HG03571 (cell line): ENCODE results near the gene FBXO36.

Experiments used
- ATAC-seq: cut with Tn5 transposase; IDR thresholded peaks from one replicate; pipeline ENCODE4 v1.9.1; 2021; ENCODE audit not compliant: unreplicated experiment

Gene FBXO36

DNA sequence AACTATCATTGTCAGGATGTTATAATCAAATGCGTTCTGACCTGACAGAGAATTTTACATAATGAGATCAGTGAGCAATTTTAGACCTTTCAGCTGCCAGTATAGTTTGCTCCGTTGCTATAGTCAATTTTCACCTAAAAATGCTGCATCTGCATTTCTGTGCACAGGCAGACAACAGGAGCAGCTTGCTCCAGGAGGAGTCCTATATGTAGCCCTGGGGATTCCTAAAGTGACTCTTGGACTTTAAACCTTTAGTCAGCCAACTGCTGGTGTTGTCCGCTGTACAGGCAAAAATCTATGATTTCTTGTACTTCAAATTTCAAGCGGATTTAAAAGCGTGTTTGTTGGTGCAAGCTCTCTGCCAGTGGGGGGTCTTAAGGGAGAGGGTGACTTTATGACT lies 120.7 kb downstream of the FBXO36 start:
- no peak for ATAC-seq

DNA sequence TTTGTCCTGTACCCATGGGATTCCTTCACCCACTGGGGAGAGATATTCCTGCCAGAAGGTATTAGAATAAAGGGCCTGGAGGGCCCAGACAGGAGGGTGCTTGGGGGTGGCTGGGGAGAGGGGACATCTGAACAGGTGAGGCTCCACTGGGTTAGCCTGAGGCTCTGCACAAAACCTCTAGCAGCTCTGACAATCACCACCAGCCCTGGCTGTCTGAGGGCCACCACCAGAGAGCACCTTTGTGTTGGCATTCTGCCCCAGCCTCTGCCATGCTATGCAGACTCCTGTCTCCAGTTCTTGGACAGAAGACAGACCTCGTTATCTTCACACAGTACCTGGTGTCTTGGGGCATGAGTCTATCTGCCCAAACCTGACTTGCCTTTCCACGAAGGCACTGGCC lies 121.2 kb downstream of the FBXO36 start:
- ATAC-seq: no peak

DNA sequence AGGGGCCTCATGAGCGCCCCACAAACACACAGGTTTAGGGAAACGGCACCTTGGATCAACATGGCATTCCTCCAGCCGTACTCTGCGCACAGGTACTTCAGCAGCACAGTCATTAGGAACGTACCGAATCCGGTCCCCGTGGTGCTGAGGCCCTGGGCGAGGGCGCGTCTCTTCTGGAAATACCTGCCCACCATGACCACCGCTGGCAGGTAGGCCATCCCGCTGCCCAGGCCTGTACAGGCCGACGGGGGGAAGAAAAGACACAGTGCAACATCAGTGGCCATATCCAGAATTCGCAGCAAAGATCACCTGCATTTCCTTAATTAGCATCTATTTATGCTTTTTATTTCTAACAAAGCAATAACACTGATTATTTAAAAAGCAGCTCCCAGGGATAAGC lies 124.2 kb downstream of the FBXO36 start:
- ATAC-seq: no peak

DNA sequence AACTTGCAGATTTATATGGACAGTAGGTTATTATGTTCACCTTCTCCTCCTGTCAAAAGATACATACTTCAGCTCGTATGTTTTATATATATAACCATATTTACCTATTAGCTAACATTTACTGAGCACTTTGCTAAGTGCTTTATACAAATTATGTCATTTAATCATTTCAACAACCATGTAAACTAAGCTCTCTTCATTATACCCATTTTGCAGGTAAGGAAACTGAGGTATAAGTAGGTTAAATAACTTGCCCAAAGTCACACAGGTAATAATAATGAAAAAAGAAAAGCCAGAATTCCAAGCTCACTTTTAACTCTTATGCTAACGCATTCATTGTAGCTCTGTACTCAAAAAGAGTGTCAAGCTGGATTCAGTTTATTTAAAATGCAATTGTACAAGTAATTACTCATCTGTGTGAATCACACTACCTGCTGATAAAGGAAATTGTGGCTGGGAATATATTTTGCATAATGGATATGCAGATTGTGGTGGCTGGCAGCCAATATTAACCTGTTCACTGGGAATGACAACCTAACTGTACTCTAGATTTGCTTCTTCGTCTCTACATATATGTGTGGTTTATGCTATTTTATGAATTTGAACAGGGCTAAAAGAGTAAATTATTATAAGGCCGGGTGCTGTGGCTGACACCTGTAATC lies 125.8 kb downstream of the FBXO36 start:
- no peak for ATAC-seq

DNA sequence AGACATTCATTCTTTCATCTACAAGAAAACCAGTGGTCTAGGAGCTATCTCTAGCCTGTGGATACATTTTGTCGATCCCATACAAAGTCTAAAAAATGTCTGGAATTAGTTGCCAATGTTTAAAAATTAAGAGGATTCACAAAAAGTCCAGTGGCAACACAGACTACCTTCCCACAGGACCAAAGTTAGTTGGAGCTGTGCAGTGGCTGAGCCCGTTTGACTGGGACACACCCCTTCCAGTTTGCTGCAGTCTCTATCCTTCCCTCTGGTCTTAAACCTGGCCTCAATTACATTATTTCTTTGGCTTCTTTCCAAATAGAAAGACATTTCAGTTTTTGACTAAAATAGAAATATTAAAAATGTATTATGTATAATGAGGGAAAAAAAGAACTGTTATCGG lies 127.8 kb downstream of the FBXO36 start:
- ATAC-seq: no peak

DNA sequence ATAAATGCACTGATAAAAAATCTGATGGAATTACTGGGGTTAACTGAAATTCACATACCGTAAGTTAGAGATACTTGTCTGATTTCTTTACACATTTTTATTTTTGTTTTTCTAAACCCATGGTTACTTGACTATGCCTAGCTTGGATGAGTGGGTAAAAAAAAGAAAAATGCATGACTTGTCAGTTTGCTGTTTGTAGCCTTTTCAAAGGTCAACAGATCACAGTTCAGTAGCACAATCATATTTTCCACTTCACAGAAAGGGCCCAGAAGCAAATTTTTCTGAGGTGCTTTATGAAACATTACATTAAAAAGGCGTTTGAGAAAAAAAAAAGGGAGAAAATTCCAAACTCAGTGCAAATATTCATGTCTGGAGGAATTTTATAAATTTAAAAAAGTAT lies 130.0 kb downstream of the FBXO36 start:
- no peak for ATAC-seq

DNA sequence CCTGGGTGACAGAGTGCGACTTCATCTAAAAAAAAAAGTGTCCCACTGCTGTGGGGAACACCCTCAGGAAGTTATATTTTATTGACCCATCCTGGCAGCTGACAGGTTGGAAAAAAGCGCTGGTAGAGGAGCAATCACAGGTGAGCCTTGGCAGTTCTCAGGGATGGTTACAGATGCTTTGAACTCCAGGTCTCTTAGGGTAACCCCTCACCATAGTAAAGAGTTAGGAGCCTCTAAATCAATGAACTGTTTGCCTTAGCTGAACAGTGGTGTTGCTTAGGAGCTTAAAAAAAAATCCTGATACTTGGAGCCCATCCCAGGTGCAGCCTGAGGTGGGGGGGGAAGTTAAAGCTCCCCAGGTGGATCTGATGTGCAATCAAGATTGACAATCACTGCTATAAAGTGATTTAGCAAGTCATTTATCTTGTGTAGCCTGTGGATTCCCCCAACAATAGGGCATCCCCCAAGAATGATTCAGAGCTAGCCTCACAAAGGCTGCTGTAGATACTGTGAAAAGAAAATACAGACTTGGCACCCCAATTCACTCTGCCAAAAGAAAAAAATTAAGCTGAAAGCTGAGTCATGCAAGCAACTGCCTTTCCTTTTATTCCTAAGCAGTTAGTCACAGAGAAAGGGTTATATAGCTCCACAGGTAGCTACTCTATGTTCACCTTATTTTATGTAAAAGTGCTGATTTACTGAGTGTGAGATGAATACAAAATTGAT lies 131.6 kb downstream of the FBXO36 start:
- ATAC-seq: no peak

DNA sequence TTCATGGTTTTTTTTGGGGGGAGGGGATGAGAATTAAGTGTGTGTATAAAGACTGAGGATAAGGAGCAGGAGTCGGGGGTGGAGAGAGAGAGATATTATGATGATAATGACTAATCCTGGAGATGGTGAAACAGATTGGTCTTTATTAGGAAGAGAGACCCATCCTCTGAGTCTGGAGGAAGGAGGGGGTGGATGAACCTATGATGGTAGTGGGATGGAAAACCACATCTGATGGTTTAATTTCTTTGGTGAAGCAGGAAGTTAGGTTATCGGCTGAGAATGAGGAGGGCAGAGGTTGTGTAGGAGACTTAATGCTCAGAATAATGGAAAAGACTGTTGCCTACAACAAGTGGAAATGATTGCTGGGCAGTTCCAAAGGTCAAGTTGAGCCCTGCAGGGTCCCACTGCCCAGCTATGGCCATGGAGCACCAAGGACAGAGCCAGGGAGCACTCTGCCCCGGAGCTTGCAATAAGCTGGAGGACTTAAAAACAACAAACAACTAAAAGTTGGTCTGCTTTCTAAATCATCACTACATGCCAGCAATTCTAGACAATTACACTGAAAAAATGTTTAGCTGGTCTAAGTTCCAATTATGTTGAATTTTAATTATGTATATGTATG lies 138.5 kb downstream of the FBXO36 start:
- no peak for ATAC-seq
